DMS114 treated with DMSO at 0.1 percent for 48 hours (cell line): ENCODE results near the gene INPP4A.

ENCODE experiments used
- DNase-seq: peaks from one replicate; lab custom pipeline; 2025; ENCODE audit not compliant: unreplicated experiment; lab: John Stamatoyannopoulos, UW

INPP4A gene

GRCh38 chr2:98558852-98559530 is 114.3 kb downstream of the INPP4A start:
- DNase-seq = no peak

GRCh38 chr2:98559581-98559980 is 114.9 kb downstream of the INPP4A start:
- no peak for DNase-seq

- DNase-seq = no peak
These were observed 115.7 kb downstream of the INPP4A start for GRCh38 chr2:98560256-98560771.

- DNase-seq = no peak
These were observed 116.4 kb downstream of the INPP4A start for GRCh38 chr2:98561018-98561417.

GRCh38 chr2:98561902-98562695 is 117.4 kb downstream of the INPP4A start:
- no peak for DNase-seq

GRCh38 chr2:98563394-98563793 is 118.7 kb downstream of the INPP4A start:
- no peak for DNase-seq

GRCh38 chr2:98564541-98565132 is 120.0 kb downstream of the INPP4A start:
- no peak for DNase-seq

- no peak for DNase-seq
These were observed 120.7 kb downstream of the INPP4A start for GRCh38 chr2:98565286-98565860.

- DNase-seq = no peak
These were observed 121.3 kb downstream of the INPP4A start for GRCh38 chr2:98565941-98566340.

- no peak for DNase-seq
These were observed 123.7 kb downstream of the INPP4A start for GRCh38 chr2:98568161-98568956.

GRCh38 chr2:98569197-98569793 is 124.6 kb downstream of the INPP4A start:
- DNase-seq = no peak

GRCh38 chr2:98569915-98570314 is 125.3 kb downstream of the INPP4A start:
- DNase-seq = no peak

GRCh38 chr2:98570356-98570755 is 125.7 kb downstream of the INPP4A start:
- no peak for DNase-seq

GRCh38 chr2:98571121-98571701 is 126.6 kb downstream of the INPP4A start:
- DNase-seq = no peak

- no peak for DNase-seq
These were observed 127.1 kb downstream of the INPP4A start for GRCh38 chr2:98571796-98572195.

- DNase-seq = no peak
These were observed 127.6 kb downstream of the INPP4A start for GRCh38 chr2:98572211-98572610.

- no peak for DNase-seq
These were observed 128.0 kb downstream of the INPP4A start for GRCh38 chr2:98572676-98573075.

- no peak for DNase-seq
These were observed 128.8 kb downstream of the INPP4A start for GRCh38 chr2:98573426-98573825.

GRCh38 chr2:98576666-98577312 is 132.1 kb downstream of the INPP4A start:
- DNase-seq = no peak
